Ovary (tissue), 9 donors: ENCODE measurements around the gene CTLA4. TPM values are rescaled to one million over a fixed set of nuclear protein-coding genes. Genes with fewer than 3 reads are reported as not detected.

Experiments
- DNase-seq, 5 donors: peaks; one replicate each; pipeline ENCODE4 v3.0.0-alpha.2; 2019 to 2020
- H3K27ac ChIP-seq, 2 donors: fragments of 200-600 bp; one replicate each; pipeline versions ENCODE4 v1.5.1 to v1.8.0; 2019 to 2022
- H3K27me3 ChIP-seq: fragments of 200-600 bp; one replicate; pipeline ENCODE4 v1.8.0; 2022
- H3K36me3 ChIP-seq: fragments of 200-600 bp; sonication (generic); one replicate; pipeline ENCODE4 v1.5.1; 2019
- H3K4me1 ChIP-seq: one replicate; pipeline ENCODE4 v1.8.1; 2013; ENCODE audit warnings: mild to moderate bottlenecking, moderate library complexity; ENCODE audit not compliant: insufficient read depth
- H3K4me3 ChIP-seq: fragments of 200-600 bp; sonication (generic); one replicate; pipeline ENCODE4 v1.5.1; 2017
- H3K9me3 ChIP-seq, 2 donors: fragments of 200-600 bp in 1 of 2; sonication (generic) in 1 of 2; one replicate each; pipeline versions ENCODE4 v1.5.1 to v1.8.1; 2013 to 2019; ENCODE audit warnings: mild to moderate bottlenecking in 1 of 2, moderate library complexity in 1 of 2
- EP300 ChIP-seq: sonication (generic); formaldehyde crosslinking; IDR thresholded peaks from one replicate; pipeline ENCODE4 v1.6.1; 2017; ENCODE audit warnings: antibody characterized with exemption
- POLR2A ChIP-seq: fragments of 450-650 bp; IDR thresholded peaks from one replicate; pipeline ENCODE4 v1.6.1; 2017; ENCODE audit warnings: antibody characterized with exemption, mild to moderate bottlenecking, moderate library complexity
- WGBS, 3 donors: extraction: QIAGEN DNeasy Blood & Tissue Kit in 1 of 3; methylation state at CpG; one replicate each; pipeline versions ENCODE4 v1.1.5 to v1.1.7; 2013 to 2017; 5-methylcytosine and 5-hydroxymethylcytosine counted together
- intact Hi-C, 4 donors: fragments of 100-400 bp; cut with DNase I; formaldehyde crosslinking; loops; one replicate each; pipeline versions ENCODE4 v1.11.0 to v1.15.1; 2022 to 2023
- polyA plus RNA-seq, 2 donors: library from polyadenylated mRNA; stranded (reverse); fragments of 200-250 nt in 1 of 2; fragments of 350-450 nt in 1 of 2; fragmentation: Illumina TruSeq in 1 of 2; extraction: RNeasy Lipid Tissue Mini Kit (QIAGEN cat#74804) in 1 of 2; gene quantifications; one replicate each; pipeline ENCODE4 v1.2.3, GENCODE V29; 2013 to 2014
- total RNA-seq, 7 donors: library from RNA; depleted of rRNA in 2 of 7; stranded (reverse); fragments of >200 nt in 2 of 7; fragmentation: NEBNext Ultra II Directional in 3 of 7; extraction: Animal tissue kit (Norgen Biotek cat#: 25700) in 3 of 7; gene quantifications; one replicate each; pipeline versions ENCODE4 v1.1.0 to v1.2.4, GENCODE V29; 2016 to 2023
- TF ChIP-seq, protein P1 (sequence below), 3 donors: fragments of 450-650 bp in 2 of 3; fragments of 200-600 bp in 1 of 3; IDR thresholded peaks; one replicate each; pipeline versions ENCODE4 v1.5.1 to v1.8.0; 2016 to 2022; ENCODE audit warnings: antibody characterized with exemption in 3 of 3, mild to moderate bottlenecking in 1 of 3
- donor health status: DM: no; HTN: no; CAD: no; lungs with moderate emphysema.
- donor health status: DM: no; HTN: no; CAD: no.
- donor health status: Bipolar disorder and iron deficiency.
- donor health status: DM: yes; HTN: yes; CAD: no.
- donor health status: DM: no; HTN: no; CAD: no.
- donor health status: DM: yes; HTN: yes; CAD: no.

Gene CTLA4
- total and polyA plus RNA-seq, 9 donors: 0.04 to 0.51 (median 0.17) TPM; not detected in 6

GRCh38 chr2:203823173-203823572 is 44.4 kb upstream of the CTLA4 start:
- no peak overlapping the region for H3K27ac ChIP-seq
- no peak for TF ChIP-seq EP300
- TF ChIP-seq POLR2A: no peak
- TF ChIP-seq, protein P1, sequence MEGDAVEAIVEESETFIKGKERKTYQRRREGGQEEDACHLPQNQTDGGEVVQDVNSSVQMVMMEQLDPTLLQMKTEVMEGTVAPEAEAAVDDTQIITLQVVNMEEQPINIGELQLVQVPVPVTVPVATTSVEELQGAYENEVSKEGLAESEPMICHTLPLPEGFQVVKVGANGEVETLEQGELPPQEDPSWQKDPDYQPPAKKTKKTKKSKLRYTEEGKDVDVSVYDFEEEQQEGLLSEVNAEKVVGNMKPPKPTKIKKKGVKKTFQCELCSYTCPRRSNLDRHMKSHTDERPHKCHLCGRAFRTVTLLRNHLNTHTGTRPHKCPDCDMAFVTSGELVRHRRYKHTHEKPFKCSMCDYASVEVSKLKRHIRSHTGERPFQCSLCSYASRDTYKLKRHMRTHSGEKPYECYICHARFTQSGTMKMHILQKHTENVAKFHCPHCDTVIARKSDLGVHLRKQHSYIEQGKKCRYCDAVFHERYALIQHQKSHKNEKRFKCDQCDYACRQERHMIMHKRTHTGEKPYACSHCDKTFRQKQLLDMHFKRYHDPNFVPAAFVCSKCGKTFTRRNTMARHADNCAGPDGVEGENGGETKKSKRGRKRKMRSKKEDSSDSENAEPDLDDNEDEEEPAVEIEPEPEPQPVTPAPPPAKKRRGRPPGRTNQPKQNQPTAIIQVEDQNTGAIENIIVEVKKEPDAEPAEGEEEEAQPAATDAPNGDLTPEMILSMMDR (IDR thresholded peaks at IDR 0.05): no peak
- H3K27me3 ChIP-seq: no peaks in the 10 kb centered on the region
- intact Hi-C loops: no loop called here
- WGBS, 3 donors: 81 to 84% (median 84%) methylated on average over 3 of the region's 3 CpGs
- no peak for DNase-seq
- no peak overlapping the region for H3K4me3 ChIP-seq
- no peaks in the 10 kb centered on the region for H3K9me3 ChIP-seq
- H3K4me1 ChIP-seq: no peaks in the 10 kb centered on the region
- H3K36me3 ChIP-seq: no peaks in the 10 kb centered on the region

DNA sequence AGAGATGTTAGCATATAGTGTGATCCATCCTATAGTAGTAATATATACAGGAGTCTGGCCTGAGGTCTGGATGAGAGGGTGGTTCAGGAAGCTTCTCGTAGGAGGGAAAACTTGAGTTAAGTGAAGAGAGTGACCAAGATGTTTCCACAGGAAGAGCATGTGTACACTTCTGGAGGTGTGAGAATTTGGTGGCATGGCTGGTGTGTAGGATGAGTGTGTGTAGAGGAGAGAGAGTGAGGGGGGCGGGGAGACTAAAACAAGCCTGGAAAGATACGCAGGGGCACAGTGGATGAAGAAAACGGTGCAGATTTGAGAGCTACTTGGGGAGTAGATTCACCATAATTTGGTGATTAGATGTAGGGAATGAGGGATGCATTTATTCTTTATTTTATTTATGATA is 43.5 kb upstream of the CTLA4 start:
- intact Hi-C loops: no loop called here
- TF ChIP-seq POLR2A (no peak), EP300 (no peak)
- TF ChIP-seq, protein P1 (IDR thresholded peaks at IDR 0.05): no peak
- 79 to 85% (median 82%) methylated on average over 4 of the region's 4 CpGs for WGBS, 3 donors
- Histone ChIP-seq H3K27ac (no peak overlapping the region), H3K4me1 (no peaks in the 10 kb centered on the region), H3K4me3 (no peak overlapping the region), H3K36me3 (no peaks in the 10 kb centered on the region), H3K27me3 (no peaks in the 10 kb centered on the region), H3K9me3 (no peaks in the 10 kb centered on the region)
- DNase-seq: no peak

- DNase-seq: no peak
- WGBS, 3 donors: 90 to 93% (median 92%) methylated on average over 3 of the region's 3 CpGs
- Histone ChIP-seq H3K4me3 (no peak overlapping the region), H3K27ac (no peak overlapping the region), H3K4me1 (no peaks in the 10 kb centered on the region), H3K27me3 (no peaks in the 10 kb centered on the region), H3K36me3 (no peaks in the 10 kb centered on the region), H3K9me3 (no peaks in the 10 kb centered on the region)
- intact Hi-C loops: no loop called here
- TF ChIP-seq EP300 (no peak), POLR2A (no peak)
- TF ChIP-seq, protein P1 (IDR thresholded peaks at IDR 0.05): no peak
Observed at GRCh38 chr2:203824603-203825002, 43.0 kb upstream of the CTLA4 start.

- no peaks in the 10 kb centered on the region for H3K36me3 ChIP-seq
- intact Hi-C loops: no loop called here
- TF ChIP-seq, protein P1 (IDR thresholded peaks at IDR 0.05): no peak
- TF ChIP-seq POLR2A (no peak), EP300 (no peak)
- H3K27ac ChIP-seq: no peak overlapping the region
- no peak for DNase-seq
- WGBS, 3 donors: 94 to 98% (median 95%) methylated on average over 1 of the region's 1 CpG
- H3K27me3 ChIP-seq: no peaks in the 10 kb centered on the region
- H3K4me1 ChIP-seq: no peaks in the 10 kb centered on the region
- no peak overlapping the region for H3K4me3 ChIP-seq
- H3K9me3 ChIP-seq: no peaks in the 10 kb centered on the region
Observed at GRCh38 chr2:203826704-203827103, 40.9 kb upstream of the CTLA4 start.
